ENCODE measurements around the gene CABP2.
"Not testable (repeated sequence)": the region's sequence is repeated elsewhere in the genome, so short reads cannot be mapped to it uniquely, and the experiment has no call there.

Gene CABP2

GRCh38 chr11:67538823-67539505, 15.7 kb upstream of the CABP2 start:
- no peak for DNase-seq (ENCODE audit: low read depth in 2 of 2)

- DNase-seq (ENCODE audit: low read depth in 2 of 2), result no peak
These were observed 15.1 kb upstream of the CABP2 start for GRCh38 chr11:67538306-67538705.

- DNase-seq (ENCODE audit: low read depth in 2 of 2), result no peak
These were observed 12.3 kb upstream of the CABP2 start for GRCh38 chr11:67535561-67535960.

GRCh38 chr11:67534070-67534679, 10.9 kb upstream of the CABP2 start:
- DNase-seq (ENCODE audit: low read depth in 2 of 2), result no peak

GRCh38 chr11:67532889-67533288, 9.6 kb upstream of the CABP2 start:
- DNase-seq (ENCODE audit: low read depth in 2 of 2), result no peak

GRCh38 chr11:67530282-67530592, 7.0 kb upstream of the CABP2 start:
- DNase-seq (ENCODE audit: low read depth in 2 of 2), result no peak

- DNase-seq (ENCODE audit: low read depth in 2 of 2), result no peak
These were observed 5.1 kb upstream of the CABP2 start for GRCh38 chr11:67528376-67528775.

GRCh38 chr11:67525275-67525976, 2.2 kb upstream of the CABP2 start:
- no peak for DNase-seq (ENCODE audit: low read depth in 2 of 2)

- no peak for DNase-seq (ENCODE audit: low read depth in 2 of 2)
These were observed 1.2 kb upstream of the CABP2 start for GRCh38 chr11:67524480-67524808.

- DNase-seq (ENCODE audit: low read depth in 2 of 2), result no peak
These were observed 572 bp upstream of the CABP2 start for GRCh38 chr11:67523556-67524479.

- no peak for DNase-seq (ENCODE audit: low read depth in 2 of 2)
These were observed 908 bp downstream of the CABP2 start for GRCh38 chr11:67522338-67522737.

GRCh38 chr11:67521924-67522323, 1.3 kb downstream of the CABP2 start:
- DNase-seq (ENCODE audit: low read depth in 2 of 2), result no peak

GRCh38 chr11:67520856-67521824, 2.1 kb downstream of the CABP2 start:
- no peak for DNase-seq (ENCODE audit: low read depth in 2 of 2)

GRCh38 chr11:67519726-67520125, 3.5 kb downstream of the CABP2 start:
- DNase-seq (ENCODE audit: low read depth in 2 of 2), result no peak

- DNase-seq (ENCODE audit: low read depth in 2 of 2), result no peak
These were observed 5.3 kb downstream of the CABP2 start for GRCh38 chr11:67517784-67518552.

GRCh38 chr11:67516806-67517205, 6.4 kb downstream of the CABP2 start:
- no peak for DNase-seq (ENCODE audit: low read depth in 2 of 2)

GRCh38 chr11:67514116-67514515, 9.1 kb downstream of the CABP2 start:
- no peak for DNase-seq (ENCODE audit: low read depth in 2 of 2)

- DNase-seq (ENCODE audit: low read depth in 2 of 2), result not testable (repeated sequence)
These were observed 11.7 kb downstream of the CABP2 start for GRCh38 chr11:67511558-67511957.

- no peak for DNase-seq (ENCODE audit: low read depth in 2 of 2)
These were observed 13.3 kb downstream of the CABP2 start for GRCh38 chr11:67510023-67510345.

GRCh38 chr11:67508486-67509121, 14.6 kb downstream of the CABP2 start:
- DNase-seq (ENCODE audit: low read depth in 2 of 2), result peak; percentile 97 to 98
